Vagina (tissue), 2 donors: Measurements from ENCODE around the gene ERC2.

Experiments
- POLR2A ChIP-seq, 2 donors: fragments of 450-650 bp; IDR thresholded peaks; one replicate each; pipeline ENCODE4 v1.6.1; 2017; ENCODE audit warnings: antibody characterized with exemption in 2 of 2, mild to moderate bottlenecking in 2 of 2, moderate library complexity in 2 of 2
- POLR2AphosphoS5 ChIP-seq, 2 donors: sonication (generic); formaldehyde crosslinking; IDR thresholded peaks; one replicate each; pipeline ENCODE4 v1.9.0; 2017; ENCODE audit warnings: antibody characterized with exemption in 2 of 2, mild to moderate bottlenecking in 2 of 2, low read depth in 1 of 2; ENCODE audit not compliant: insufficient read depth in 1 of 2
- TF ChIP-seq, protein P1 (sequence below), 3 experiments: fragments of 450-650 bp in 2 of 3; fragments of 200-600 bp in 1 of 3; sonication (generic) in 1 of 3; IDR thresholded peaks; one replicate each; pipeline ENCODE4 v1.5.1; 2017 to 2019; ENCODE audit warnings: antibody characterized with exemption in 3 of 3, mild to moderate bottlenecking in 2 of 3, moderate library complexity in 2 of 3

DNA sequence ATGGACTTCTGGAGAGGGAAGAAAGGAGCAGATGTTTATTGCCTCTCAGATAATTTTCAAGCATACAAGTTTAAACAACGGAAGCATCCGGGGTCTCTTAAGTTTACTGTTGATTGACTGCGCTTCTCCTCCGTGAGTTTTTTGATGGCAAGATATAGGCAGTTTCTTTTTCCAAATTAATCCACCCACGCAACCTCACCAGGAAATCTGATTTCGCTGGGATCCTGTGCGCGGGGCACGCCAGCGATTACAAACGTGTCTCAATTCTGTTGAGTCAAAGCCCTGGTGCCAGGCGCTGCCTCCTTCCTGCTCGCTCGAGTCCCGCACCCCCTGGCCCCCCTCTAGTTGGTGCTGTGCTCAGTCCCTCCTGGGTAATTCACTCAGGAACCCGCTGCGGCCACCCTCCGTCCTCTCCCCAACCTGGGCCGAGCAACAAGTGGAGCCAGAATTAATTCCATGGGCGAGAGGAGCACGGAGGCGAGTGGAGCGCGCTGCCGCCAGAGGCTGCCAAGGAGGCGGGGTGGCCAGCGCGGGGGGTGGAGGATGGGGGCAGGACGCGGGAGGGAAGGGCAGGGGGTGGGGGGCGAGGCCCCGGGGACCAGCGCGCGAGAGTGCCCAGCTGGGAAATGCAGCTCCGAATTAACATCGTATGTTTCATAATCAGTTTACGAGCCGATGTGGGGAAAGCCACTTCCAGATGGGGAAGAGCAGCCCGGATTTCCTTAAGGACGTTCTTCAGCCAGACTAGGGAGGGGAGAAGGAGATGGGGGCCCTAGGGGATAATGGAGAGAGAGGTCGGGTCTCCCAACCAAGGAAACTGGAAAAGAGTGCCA is 987.1 kb downstream of the ERC2 start:
- TF ChIP-seq POLR2A (IDR thresholded peaks at IDR 0.05) (no peak), POLR2AphosphoS5 (IDR thresholded peaks at IDR 0.05; ENCODE audit: insufficient read depth in 1 of 2, low read depth in 1 of 2) (peak in 1 of 2 donors; percentile 46)
- TF ChIP-seq, protein P1, sequence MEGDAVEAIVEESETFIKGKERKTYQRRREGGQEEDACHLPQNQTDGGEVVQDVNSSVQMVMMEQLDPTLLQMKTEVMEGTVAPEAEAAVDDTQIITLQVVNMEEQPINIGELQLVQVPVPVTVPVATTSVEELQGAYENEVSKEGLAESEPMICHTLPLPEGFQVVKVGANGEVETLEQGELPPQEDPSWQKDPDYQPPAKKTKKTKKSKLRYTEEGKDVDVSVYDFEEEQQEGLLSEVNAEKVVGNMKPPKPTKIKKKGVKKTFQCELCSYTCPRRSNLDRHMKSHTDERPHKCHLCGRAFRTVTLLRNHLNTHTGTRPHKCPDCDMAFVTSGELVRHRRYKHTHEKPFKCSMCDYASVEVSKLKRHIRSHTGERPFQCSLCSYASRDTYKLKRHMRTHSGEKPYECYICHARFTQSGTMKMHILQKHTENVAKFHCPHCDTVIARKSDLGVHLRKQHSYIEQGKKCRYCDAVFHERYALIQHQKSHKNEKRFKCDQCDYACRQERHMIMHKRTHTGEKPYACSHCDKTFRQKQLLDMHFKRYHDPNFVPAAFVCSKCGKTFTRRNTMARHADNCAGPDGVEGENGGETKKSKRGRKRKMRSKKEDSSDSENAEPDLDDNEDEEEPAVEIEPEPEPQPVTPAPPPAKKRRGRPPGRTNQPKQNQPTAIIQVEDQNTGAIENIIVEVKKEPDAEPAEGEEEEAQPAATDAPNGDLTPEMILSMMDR (IDR thresholded peaks at IDR 0.05) = no peak
